Non-pigmented ciliary epithelial cell (primary cell): ENCODE measurements around the gene LRRC36.
"Not testable (repeated sequence)": the region's sequence is repeated elsewhere in the genome, so short reads cannot be mapped to it uniquely, and the experiment has no call there.

Source experiments
- DNase-seq: peaks from one replicate; pipeline ENCODE4 v3.0.0-alpha.2; 2010; ENCODE audit warnings: low read depth

The LRRC36 gene

DNA sequence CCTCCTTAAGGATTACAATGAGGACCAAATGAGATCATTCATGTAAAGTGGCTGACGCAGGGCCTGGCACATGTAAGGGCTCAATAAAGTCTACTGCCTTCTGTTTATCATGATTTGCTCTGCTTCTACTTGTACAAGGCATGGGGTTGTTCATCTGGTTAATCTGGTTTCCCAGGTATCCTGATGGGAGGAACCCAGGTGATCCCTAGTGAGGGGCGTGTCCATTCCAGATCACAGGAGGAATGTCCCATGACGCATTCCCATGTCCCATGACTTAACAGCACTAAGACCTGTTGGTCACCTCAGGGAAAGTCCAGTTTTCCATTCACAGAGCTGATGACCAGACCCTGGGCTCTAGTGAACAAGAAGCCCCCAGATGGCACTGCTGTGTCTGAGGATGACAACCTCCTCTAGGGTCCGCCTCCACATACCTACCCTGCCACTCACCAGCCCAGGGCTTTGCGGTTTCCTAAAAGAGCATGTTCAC, 78.2 kb downstream of the LRRC36 start:
- DNase-seq: no peak

DNA sequence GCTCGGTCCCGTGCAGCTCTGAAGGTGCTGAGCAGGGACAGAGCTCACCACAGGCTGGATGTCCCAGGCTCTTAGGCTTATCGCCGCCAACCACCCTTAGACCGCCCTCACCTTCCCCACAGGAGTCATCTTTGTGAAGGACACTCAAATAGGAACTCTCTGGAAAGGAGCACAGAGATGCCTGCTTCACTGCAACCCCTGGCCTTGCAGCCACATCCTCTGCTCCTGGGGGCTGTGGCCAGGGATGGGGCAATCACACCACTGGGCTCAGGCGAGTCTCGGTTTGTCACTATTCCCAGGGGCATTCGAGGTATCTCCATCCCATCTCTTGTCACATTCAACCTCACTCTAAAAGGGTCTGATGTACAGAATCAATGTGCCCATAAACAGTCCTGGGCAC, 78.7 kb downstream of the LRRC36 start:
- no peak for DNase-seq

DNA sequence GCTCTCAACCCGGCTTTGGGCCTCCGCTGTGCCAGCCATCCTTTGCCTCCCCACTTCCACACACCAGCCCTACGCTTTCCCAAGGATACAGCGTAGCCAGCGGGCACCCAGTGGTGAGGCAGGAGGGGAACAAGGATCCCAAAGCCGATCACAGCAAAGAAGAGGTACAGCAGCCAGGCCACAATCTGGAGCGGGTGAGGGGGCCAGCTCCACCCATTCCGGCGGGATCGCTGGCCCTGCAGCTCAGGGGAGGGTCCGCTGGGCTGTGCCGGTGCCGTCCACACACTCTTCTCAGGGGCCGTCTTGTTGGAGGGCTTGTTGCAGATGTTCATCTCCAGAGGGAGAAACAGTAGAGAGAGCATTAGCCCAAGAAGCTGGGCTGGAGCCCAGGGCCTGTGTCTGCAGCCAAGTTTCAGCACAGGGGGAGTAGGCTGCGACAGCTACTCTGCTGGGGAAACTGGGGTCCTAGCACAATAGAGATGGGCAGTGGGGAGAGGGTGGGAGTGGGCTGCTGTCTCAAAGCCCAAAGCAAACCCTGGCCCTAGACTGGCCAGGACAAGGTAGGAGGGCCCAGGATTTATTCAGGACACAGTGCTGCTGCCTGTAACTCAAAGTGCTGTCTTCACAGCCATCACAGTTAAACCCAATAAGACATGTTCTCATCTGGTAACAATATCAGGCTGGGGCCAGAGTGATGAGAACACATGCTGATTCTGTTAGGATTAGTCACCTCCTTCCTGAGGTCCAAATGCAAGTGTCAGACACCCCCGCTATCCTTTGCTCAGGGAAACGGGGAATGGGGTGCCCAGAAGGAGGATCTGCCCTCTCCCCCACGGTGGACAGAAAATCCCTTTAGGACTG, 79.7 kb downstream of the LRRC36 start:
- peak; percentile 63 for DNase-seq

DNA sequence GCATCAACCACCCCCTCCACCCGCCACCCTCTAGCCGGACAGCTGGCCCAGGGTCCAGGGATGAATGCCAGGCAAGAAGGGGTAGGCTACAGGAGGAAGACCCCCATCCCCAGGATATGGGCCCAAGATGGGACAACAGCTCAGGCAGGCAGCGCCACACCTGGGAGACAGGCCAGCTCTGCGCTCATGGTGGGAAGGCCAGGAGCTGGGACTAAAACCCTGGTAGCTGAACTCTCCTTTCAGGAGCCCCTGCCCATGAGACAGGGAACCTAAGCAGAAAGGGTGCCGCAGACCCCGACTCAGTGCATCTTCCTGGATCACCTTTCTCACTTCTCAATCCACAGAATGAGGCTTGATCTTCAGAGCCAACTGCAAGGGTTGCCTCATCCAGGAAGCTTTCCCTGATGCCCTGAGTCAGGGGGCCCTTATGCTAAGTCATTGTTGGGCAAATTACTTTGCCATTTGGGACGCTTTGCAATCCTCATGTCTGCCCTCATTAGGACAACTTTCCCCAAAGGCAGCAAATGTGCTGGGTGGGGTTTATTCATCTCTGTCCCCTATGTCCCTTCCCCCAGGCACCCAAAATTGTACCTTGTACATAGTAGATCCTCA, 80.7 kb downstream of the LRRC36 start:
- DNase-seq: no peak

DNA sequence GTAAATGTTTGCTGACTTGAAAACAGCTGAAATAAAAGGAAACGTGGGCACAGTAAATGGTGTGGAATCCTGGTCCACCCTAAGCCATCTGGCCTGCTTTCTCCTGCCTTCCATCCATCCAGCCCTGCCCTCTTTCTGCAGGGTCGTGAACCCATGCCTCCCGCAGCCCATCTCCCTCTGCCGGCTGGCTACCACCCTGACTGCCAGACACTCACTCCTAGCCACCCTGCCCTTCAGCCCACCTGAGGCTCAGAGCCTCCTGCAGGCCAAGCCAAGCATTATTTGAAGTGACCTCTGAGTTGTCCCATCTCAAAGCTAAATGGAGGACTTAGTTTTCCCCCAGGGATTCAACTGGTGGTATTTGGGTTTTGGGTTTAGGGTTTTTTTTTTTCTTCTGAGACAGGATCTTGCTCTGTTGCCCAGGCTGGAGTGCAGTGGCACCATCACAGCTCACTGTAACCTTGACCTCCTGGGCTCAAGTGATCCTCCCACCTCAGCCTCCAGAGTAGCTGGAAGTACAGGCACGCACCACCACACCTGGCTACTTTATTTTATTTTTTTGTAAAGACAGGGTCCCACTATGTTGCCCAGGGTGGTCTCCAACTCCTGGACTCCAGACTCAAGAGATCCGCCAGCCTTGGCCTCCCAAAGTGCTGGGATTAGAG, 81.3 kb downstream of the LRRC36 start:
- DNase-seq: no peak

DNA sequence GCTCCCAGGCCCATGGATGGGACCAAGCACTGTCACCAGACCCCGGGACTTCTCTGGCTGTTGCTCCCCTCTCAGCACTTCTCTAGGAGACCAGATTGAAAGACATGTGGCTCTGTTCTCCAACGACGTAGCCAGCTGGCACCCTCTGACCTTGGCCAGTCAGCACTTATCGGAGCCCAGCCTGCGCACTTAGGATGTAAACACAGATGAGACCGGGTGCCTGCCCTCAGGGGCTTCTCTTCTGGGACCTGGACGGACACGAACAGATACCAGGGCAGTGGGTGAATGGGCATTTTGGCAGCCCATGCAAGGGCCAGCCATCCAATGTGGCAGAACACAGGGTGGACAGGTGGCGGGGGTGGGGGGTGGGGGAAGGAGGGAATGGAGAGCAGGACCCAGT, 83.0 kb downstream of the LRRC36 start:
- no peak for DNase-seq

DNA sequence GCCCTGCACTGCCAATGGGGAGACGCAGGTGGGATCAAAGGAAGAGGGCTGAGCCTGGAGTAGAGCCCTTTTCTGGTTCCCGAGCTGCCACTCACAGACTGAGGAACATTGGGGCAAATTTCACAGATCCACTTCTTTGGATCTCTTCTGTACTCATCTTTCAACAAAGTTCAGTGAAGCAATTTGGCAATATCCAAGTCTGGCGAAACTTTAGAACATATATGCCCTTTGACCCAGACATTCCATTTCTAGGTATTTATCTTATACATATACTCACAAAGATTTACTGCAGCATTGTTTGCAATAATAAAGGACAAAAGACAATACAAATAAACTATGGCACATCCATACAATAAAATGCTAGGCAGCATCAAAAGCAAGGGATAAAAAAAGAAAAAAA, 84.7 kb downstream of the LRRC36 start:
- DNase-seq: no peak

DNA sequence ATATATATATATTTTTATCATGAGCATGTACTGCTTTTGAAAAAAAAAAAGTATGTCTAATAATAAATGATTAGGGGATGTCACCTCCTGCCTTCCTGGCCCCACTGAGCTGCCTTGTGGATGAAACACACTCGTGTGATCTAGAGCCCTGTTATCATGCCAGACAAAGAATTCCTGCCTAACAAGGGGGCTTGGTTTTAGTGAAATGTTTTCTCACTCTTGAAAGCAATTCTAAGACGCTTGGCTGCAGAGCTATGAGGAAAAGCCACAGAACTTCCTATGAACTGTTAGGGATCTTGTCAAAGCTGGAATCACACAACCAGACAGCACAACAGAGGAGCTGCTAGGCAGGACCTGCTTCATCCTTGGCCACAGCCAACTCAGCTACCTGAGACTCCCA, 85.7 kb downstream of the LRRC36 start:
- no peak for DNase-seq

DNA sequence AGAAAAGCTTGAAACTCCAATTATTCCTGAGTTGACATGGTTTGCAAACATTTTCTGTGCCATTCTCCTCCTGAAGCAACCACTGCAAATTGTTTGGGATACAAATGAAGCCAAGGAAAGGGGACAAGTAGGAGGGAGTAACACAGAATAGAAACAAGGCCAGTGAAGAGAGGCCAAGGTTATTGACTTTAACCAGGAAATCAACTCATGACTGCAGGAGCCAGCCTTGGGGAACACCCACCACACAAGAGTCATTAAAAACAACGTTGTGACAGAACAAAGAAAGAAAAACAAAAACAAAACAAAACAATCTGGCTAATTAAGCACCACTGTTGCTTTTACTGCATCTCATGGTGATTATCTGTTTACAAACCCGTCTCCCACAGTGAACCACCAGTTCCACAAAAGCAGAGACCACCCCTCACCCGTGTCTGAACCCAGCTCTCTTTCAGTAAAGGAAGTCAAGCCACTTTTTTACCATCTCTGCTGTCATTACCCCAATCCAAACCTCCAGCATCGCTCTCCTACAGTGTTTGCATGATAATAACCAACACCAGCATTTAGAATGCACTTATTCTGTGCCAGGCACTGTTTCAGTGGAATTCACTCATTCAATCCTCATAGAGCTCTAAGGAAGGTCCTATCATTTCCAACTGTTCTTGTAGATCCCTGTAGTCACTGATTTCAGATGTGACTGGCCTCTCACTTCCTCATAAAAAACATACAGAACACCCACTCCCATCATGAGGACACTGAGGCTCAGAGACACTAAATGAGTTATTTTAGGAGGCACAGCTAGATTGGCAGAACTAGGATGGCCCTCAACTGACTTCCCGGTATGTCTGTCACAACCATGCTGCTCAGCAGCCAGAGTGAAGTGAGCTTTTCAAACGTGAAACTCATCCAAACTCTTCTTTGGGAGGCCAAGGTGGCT, 87.6 kb downstream of the LRRC36 start:
- no peak for DNase-seq

DNA sequence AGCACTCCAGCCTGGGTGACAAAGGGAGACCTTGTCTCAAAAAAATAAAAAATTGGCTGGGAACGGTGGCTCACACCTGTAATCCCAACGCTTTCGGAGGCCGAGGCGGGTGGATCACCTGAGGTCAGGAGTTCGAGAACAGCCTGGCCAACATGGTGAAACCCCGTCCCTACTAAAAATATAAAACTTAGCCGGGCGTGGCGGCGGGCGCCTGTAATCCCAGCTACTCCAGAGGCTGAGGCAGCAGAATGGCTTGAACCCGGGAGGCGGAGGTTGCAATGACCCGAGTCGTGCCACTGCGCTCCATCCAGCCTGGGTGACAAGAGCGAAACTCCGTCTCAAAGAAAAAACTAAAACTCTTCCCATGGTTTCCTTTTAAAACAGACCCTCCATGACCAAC, 88.8 kb downstream of the LRRC36 start:
- not testable (repeated sequence) for DNase-seq

DNA sequence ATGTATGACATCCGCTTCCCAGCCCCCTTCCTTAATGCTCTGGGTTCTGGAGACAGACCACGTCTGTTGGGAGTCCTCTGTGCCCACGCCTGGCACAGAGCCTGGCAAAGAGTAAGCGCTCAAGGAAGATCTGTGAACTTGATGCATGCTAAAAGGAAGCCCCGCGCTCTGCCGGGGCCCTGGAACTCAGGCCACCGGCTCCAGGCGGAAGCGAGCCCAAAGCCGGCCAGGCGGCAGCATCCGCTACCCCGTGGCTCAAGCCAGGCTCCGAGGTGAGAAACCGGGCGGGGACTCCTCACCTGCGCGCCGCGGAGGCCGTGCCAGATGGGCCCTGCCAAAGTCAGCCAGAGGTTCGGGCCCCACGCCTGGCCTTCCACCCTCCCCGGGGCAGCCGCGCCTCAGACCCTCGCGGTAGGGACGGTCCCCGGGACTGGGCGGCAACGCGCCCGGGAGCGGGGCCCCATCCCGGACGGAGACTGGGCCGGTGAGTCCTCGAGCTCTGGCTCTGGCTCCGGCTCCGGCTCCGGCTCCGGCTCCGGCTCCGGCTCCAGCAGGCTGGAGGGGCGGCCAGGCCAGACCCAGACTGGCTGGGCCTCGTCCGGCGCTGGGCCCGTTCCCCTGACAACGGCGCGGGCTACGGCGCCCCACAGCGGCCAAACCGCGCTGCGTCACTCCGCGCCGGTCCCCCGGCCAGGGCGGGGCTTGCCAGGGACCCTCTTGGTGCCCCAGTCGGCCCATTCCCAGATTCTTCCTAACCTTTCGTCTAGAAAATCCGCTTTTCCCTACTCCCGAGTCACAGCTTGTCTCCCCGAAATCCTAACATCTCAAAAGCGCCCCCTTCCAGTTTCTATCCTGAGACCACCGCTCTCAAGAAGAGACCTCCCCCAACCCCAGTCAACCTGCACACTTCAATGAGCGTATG, 89.5 kb downstream of the LRRC36 start, which contains the start of gene ZDHHC1:
Gene ZDHHC1, minus strand, starts transcription at position 606 of the 922 bp plus-strand sequence. CDS start 8,702 bp downstream, outside the sequence.
- DNase-seq: no peak

DNA sequence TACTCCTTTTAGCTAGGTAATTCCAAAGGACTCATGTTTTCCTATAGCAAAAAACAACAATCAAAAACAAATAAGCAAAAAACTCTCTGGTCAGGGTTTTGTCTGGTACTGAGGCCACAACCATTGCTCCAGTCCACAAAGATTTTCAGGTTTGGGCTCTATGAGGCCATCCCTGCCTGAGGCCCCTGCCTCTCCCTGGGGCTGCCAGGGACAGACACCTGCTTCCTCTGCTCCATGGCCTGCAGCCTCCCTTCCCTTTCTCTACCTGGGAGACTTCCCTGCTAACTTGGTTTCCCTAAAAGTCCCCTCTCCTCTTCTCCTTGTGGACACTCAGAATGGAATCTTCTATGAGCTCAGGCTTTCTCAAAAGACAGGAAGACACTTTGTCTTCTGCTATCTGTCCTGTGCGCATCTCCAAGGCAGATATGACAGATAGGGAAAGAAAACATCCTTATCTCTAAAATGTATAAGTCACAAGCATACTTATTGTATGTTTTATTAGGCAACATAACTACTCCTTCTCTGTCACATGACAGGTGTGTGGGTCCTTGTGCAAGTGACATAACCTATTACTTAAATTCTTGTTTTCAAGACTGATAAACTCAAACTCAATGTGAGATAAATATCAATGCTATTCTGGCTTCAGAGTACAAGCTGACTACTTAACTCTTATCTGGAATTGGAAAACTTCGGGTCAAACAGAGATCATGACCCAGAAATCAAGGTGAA, 90.9 kb downstream of the LRRC36 start:
- no peak for DNase-seq

DNA sequence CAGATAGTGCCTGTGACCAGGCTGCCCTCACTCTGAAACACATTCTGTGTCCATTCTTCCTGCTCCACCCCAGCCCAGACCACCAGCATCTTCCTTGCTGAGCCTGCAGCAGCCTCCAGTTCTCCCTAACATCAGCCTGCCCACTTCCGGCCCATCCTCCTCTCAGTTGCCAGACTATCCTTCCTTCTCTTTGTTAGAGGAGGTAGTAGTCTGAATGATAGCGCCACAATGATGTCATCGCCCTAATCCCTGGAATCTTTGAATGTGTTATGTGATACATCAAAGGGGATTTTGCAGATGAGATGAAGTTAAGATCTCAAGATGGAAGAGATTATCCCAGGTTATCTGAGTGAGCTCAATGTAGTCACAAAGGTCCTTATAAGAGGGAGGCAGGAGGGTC, 92.9 kb downstream of the LRRC36 start:
- no peak for DNase-seq

DNA sequence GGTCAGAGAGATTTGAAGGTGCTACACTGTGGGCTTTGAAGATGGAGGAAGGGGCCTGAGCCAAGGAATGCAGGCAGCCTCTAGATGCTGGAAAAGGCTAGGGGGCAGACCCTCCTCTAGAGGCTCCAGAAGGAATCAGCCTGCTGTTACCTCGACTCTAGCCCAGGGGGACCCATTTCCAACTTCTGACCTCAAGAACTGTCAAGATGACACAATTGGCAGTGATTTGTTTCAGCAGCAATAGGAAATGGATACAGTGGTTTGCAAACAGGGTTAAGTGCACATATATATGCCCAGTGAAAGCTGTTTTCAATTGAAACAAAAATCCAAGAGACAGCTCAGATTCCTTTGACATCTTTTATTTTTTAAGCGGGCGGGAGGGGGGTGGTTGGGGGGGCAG, 93.3 kb downstream of the LRRC36 start:
- DNase-seq: no peak

DNA sequence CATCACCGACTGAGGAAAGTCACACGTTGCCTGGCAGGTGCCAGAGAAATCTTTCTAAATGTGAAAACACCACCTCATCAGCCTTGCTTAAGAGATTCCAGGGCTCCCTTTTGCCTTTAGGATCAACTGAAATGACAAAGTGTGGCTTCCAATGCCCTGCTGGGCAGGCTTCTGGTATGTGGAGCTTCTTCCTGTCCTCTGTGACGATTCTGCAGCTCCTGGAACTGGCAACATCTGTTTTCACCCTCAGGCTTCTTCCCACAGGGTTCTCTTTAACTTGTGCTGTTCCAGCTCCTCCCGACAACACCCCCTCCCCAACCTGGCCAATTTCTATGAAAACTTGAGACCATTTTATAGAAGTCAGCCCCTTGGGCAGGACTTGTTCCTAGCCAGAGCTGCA, 94.4 kb downstream of the LRRC36 start:
- DNase-seq: no peak

DNA sequence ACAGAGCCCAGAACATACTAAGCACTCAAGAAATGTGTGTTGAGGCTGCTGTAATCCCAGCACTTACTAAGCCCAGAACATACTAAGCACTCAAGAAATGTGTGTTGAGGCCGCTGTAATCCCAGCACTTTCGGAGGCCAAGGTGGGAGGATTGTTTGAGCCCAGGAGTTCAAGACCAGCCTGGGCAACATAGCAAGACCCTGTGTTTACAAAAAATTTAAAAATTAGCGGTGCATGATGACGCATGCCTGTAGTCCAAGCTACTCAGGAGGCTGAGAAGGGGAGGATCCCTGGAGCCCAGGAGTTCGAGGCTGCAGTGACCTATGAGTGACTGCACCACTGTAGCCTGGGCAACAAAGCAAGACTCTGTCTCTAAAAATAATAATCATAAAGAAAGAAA, 96.4 kb downstream of the LRRC36 start:
- DNase-seq: no peak

DNA sequence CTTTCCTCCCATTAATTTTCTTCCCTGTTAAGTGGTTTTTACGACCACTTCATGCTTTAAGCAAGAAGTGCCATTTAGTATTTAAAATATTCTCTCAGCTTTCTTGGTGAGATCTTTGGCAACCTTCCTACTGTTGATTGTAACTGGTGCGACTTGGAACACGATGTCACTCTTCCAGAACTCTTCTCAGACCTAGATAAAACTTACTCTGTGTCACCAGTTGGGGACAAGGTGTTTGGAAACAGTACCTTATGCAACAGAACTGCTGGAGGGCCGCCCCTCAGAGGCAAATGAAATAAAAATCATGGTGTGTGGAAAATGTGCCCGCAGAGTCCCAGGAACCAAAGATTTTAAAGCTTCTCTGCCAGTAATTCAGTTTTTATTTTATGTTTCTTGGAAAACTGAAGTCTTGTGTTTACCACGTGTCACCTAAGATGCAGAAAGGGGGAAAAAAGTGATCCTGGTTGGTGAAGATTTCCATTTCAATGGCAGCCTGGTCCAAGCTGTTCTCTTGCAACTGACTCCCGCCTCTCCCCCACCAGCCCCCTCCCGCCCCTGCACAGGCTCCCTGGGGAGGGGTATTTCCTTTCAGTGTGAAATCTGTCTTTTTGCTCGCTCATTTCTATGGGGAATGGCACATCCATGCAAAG, 97.1 kb downstream of the LRRC36 start:
- DNase-seq: no peak

DNA sequence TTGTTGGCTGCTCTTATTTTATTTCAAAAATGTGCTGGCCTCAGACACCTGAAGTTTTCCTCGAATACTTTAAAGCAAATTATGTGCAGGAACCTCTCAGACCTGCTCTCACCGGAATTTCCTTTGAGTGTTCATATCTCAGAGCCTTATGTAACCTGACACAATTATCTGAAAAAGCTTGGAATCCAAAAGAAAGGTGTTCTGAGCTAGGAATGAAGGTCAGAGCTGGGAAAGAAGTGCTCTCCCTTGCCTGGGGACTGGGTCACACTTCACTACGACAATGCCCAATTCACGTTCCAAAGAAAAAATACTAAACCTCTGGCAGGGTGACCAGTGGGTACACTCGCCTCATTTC, 97.6 kb downstream of the LRRC36 start:
- DNase-seq: no peak

DNA sequence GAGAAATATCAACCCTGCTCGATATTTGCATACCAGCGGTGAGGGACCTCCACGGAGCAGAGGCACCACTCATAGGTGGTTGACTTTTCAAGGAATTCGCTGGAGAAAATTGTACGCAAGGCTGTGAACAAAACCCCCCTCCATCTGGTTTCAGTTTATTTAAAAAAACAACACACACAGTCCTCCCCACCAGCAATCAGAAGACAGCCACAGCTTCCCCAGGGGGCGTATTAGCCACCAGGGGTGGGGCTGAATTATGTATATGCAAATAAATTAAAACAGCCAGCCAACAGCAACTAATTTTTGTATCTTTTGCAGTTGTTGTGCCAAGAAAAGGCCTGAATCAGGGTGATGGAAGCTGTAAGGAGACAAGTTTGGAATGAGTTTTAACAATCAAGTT, 98.4 kb downstream of the LRRC36 start:
- DNase-seq: no peak

DNA sequence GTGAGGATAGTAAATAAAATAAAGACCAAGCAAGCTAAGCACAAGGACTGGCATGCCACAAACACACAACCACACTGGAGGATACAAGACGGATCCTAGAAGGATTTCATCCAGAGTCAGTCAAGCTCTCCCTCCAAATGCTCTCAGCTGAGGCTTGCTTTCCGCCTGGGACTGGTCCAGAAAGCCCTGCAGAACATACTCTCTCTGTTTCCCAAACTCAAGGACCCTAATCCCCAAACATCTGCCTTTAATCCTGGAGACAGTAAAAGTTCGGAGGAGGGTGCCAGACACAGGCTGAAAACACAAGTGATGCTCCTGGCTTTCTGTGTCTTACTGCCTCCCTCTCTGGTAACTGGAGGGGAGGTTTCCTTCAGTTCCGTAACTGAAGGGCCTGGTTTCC, 99.0 kb downstream of the LRRC36 start:
- no peak for DNase-seq
